ENCODE results near the gene FNDC3A. TPM values are rescaled to one million over a fixed set of nuclear protein-coding genes. Genes with fewer than 3 reads are reported as not detected.

FNDC3A gene
- total and polyA plus RNA-seq, 9 of the 15 experiments (the other 6 are each of a cell fraction or from before 2014, with no cell fraction given), result 4.1 to 22.0 (median 13.5) TPM

GRCh38 chr13:48977286-48977625, 1.5 kb downstream of the FNDC3A start:
- Histone ChIP-seq H3K36me3 (ENCODE audit: control insufficient read depth, insufficient read depth, low read length) (no peaks in the 10 kb centered on the region; the same call in 2 of the 3 replicates), H3K4me3 (peak overlapping the region; percentile 68), H3K9ac (ENCODE audit: insufficient read depth in 1 of 2, low read depth in 2 of 2, low read length in 2 of 2) (peak overlapping the region in 1 of 2 experiments; percentile 77; a peak in 2 of 4 replicates), H2AFZ (ENCODE audit: low read depth, low read length) (peak overlapping the region; percentile 88; the same call in 1 of the 2 replicates), H3K4me1 (replicated peaks in 1 of 2; ENCODE audit: control insufficient read depth in 2 of 2, insufficient read depth in 2 of 2, low read length in 2 of 2) (peaks cover 4 to 8% of the 10 kb centered on the region in 2 experiments; a peak in 2 of 5 replicates), H3K4me2 (ENCODE audit: insufficient read depth, low read length) (peak overlapping the region; percentile 81), H3K27me3 (ENCODE audit: control insufficient read depth in 2 of 2, insufficient read depth in 2 of 2, low read length in 2 of 2) (no peaks in the 10 kb centered on the region), H3K9me3 (replicated peaks; ENCODE audit: control insufficient read depth, insufficient read depth, low read depth, low read length) (peaks cover 8% of the 10 kb centered on the region; the same call in 1 of the 2 replicates), H3K27ac (ENCODE audit: extremely low read depth, low read depth, low read length) (peak overlapping the region; percentile 95), H3K79me2 (ENCODE audit: control insufficient read depth, insufficient read depth, low read length) (peaks cover 58% of the 10 kb centered on the region), H4K20me1 (replicated peaks; ENCODE audit: control insufficient read depth, insufficient read depth, low read length) (no peaks in the 10 kb centered on the region), H3K9me1 (ENCODE audit: control insufficient read depth, insufficient read depth, low read length) (no peaks in the 10 kb centered on the region)
- ATAC-seq, result peak; percentile 6; the same call in 1 of the 3 replicates
- ChIA-PET POLR2A (interaction anchor here (0.6 to 1.6 kb wide), 2 partner anchors 9 to 234 kb away, joined by 3 read pairs; no protein-coding TSS in a partner anchor), CTCF (ENCODE audit: low intra/inter-chr PET ratio) (no interaction called here)
- intact Hi-C loops (cut with micrococcal nuclease), result loop anchor here (5.0 kb wide), 1 partner anchor 85 kb away; no protein-coding TSS in a partner anchor
- TF ChIP-seq MCM3 (IDR thresholded peaks at IDR 0.05), result no peak
- TF ChIP-seq, protein P1, sequence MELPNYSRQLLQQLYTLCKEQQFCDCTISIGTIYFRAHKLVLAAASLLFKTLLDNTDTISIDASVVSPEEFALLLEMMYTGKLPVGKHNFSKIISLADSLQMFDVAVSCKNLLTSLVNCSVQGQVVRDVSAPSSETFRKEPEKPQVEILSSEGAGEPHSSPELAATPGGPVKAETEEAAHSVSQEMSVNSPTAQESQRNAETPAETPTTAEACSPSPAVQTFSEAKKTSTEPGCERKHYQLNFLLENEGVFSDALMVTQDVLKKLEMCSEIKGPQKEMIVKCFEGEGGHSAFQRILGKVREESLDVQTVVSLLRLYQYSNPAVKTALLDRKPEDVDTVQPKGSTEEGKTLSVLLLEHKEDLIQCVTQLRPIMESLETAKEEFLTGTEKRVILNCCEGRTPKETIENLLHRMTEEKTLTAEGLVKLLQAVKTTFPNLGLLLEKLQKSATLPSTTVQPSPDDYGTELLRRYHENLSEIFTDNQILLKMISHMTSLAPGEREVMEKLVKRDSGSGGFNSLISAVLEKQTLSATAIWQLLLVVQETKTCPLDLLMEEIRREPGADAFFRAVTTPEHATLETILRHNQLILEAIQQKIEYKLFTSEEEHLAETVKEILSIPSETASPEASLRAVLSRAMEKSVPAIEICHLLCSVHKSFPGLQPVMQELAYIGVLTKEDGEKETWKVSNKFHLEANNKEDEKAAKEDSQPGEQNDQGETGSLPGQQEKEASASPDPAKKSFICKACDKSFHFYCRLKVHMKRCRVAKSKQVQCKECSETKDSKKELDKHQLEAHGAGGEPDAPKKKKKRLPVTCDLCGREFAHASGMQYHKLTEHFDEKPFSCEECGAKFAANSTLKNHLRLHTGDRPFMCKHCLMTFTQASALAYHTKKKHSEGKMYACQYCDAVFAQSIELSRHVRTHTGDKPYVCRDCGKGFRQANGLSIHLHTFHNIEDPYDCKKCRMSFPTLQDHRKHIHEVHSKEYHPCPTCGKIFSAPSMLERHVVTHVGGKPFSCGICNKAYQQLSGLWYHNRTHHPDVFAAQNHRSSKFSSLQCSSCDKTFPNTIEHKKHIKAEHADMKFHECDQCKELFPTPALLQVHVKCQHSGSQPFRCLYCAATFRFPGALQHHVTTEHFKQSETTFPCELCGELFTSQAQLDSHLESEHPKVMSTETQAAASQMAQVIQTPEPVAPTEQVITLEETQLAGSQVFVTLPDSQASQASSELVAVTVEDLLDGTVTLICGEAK (IDR thresholded peaks at IDR 0.05), result 0 out of 2 replicates have a peak, but pooled peaks have one; percentile 8
- TF ChIP-seq, protein P1 (CRISPR knock-in tag; IDR thresholded peaks at IDR 0.05), result no peak
- TSS peak; percentile 48 for BruUV-seq (replicated peaks)
- 2% methylated on average over 3 of the region's 3 CpGs for WGBS (ENCODE audit: insufficient coverage, low coverage, missing lambda C conversion rate)
- in situ Hi-C loops (cut with MboI), result no loop called here
- DNase-seq (ENCODE audit: extremely low read depth in 1 of 4, low spot score in 3 of 4), result peak in 1 of 4 experiments; percentile 19
- no peak for FAIRE-seq
